ENCODE measurements around the gene KATNIP. TPM values are rescaled to one million over a fixed set of nuclear protein-coding genes. Genes with fewer than 3 reads are reported as not detected.
A peak's percentile ranks its signal among the peaks of the same experiment; 100 is the strongest.

KATNIP gene
- polyA plus RNA-seq, 1 experiment: 21.2 TPM

DNA sequence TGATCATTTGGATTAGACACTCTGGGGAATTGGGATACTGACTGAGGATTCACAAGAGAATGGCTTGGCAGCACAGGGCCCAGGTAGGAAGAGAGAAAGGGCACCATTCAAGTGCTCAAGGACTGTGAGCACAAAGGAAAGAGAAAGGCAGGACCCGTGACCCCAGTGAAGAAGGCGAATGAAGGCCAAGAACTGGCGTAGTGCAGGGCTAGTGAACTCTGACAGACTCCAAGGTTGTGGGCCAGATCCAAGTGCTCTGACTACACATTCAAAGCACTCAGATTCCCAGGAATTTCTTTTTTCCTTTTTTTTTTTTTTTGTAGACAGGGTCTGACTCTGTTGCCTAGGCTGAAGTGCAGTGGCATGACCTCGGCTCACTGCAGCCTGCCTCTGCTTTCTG is 5.3 kb upstream of the KATNIP start:
- DNase-seq (ENCODE audit: low read depth, low spot score): no peak
- Histone ChIP-seq H3K4me3 (ENCODE audit: low read depth, low read length) (no peak overlapping the region), H3K9me3 (ENCODE audit: control insufficient read depth, insufficient read depth, low read length) (no peaks in the 10 kb centered on the region; the same call in 1 of the 2 replicates), H3K27me3 (ENCODE audit: control insufficient read depth, insufficient read depth, low read length) (no peaks in the 10 kb centered on the region), H3K27ac (ENCODE audit: low read depth, low read length) (no peak overlapping the region)
- TF ChIP-seq, protein P1, sequence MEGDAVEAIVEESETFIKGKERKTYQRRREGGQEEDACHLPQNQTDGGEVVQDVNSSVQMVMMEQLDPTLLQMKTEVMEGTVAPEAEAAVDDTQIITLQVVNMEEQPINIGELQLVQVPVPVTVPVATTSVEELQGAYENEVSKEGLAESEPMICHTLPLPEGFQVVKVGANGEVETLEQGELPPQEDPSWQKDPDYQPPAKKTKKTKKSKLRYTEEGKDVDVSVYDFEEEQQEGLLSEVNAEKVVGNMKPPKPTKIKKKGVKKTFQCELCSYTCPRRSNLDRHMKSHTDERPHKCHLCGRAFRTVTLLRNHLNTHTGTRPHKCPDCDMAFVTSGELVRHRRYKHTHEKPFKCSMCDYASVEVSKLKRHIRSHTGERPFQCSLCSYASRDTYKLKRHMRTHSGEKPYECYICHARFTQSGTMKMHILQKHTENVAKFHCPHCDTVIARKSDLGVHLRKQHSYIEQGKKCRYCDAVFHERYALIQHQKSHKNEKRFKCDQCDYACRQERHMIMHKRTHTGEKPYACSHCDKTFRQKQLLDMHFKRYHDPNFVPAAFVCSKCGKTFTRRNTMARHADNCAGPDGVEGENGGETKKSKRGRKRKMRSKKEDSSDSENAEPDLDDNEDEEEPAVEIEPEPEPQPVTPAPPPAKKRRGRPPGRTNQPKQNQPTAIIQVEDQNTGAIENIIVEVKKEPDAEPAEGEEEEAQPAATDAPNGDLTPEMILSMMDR (IDR thresholded peaks at IDR 0.05; ENCODE audit: low read depth, low read length): no peak
- POLR2A ChIA-PET: interaction anchor here (0.7 kb wide), 2 partner anchors 62 to 95 kb away, joined by 4 to 6 read pairs; no protein-coding TSS in a partner anchor
- CTCF ChIA-PET: no interaction called here

DNA sequence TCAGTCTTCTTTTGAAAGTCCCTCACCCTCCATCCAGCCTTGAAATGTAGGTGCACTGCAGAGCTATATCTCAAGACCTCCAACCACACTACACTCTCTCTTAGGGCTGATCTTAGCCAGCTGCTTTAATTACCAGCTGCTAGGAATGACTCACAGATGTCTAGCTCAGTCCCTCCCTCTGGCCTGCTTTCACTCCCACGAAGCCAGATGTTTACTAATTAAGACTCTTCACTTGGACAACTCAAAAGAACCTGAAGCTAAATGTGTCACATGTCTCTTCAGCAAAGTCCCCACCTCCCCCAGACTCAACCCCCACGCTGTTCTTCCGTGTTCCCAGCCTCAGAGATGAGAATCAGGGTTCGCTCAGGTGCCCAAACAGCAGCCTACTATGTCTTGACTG is 2.8 kb upstream of the KATNIP start:
- TF ChIP-seq, protein P1 (IDR thresholded peaks at IDR 0.05; ENCODE audit: low read depth, low read length): no peak
- peak; percentile 36 for DNase-seq (ENCODE audit: low read depth, low spot score)
- Histone ChIP-seq H3K9me3 (ENCODE audit: control insufficient read depth, insufficient read depth, low read length) (no peaks in the 10 kb centered on the region; the same call in 1 of the 2 replicates), H3K27me3 (ENCODE audit: control insufficient read depth, insufficient read depth, low read length) (no peaks in the 10 kb centered on the region), H3K4me3 (ENCODE audit: low read depth, low read length) (no peak overlapping the region), H3K27ac (ENCODE audit: low read depth, low read length) (no peak overlapping the region)
- POLR2A ChIA-PET: no interaction called here
- CTCF ChIA-PET: no interaction called here

DNA sequence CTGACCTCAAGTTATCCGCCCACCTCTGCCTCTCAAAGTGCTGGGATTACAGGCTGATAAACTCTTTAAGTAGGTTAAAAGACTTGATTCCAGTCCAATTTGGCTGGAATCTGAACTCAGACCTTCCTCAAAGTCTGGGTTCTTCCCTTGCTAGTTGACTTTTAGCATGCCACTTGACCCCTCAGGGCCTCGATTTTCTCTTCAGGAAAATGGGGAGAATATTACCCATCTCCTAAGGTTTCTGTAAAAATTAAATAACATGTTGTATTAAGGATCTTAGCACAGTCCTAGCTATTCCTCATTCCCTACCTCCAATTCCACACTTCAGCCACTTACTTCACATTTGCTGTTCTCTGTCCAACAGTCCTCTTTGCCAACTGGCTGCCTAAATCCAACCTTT is 2.1 kb upstream of the KATNIP start:
- Histone ChIP-seq H3K27me3 (ENCODE audit: control insufficient read depth, insufficient read depth, low read length) (no peaks in the 10 kb centered on the region), H3K27ac (ENCODE audit: low read depth, low read length) (no peak overlapping the region), H3K9me3 (ENCODE audit: control insufficient read depth, insufficient read depth, low read length) (no peaks in the 10 kb centered on the region; the same call in 1 of the 2 replicates), H3K4me3 (ENCODE audit: low read depth, low read length) (no peak overlapping the region)
- DNase-seq (ENCODE audit: low read depth, low spot score): no peak
- TF ChIP-seq, protein P1 (IDR thresholded peaks at IDR 0.05; ENCODE audit: low read depth, low read length): no peak
- ChIA-PET CTCF (interaction anchor here (1.4 kb wide), 1 partner anchor 92 kb away, joined by 4 read pairs; no protein-coding TSS in a partner anchor), POLR2A (no interaction called here)

DNA sequence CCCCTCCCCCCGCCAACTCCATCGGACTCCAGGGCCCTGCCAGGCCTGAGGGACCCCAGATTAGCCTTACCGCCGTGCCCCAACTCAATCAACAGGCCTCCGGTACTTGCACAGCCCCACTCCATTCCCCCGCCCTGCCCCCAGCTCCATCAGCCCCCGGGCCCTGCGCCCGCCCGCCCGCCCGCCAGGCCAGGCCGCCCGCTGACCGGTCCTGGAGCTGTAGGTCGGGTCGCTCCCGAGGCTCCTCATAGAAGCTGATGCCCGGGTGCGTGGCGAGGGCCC is 539 bp upstream of the KATNIP start:
- CTCF ChIA-PET: interaction anchor here (0.6 to 1.4 kb wide), 3 partner anchors 91 to 521 kb away, joined by 3 to 7 read pairs (median 4); no protein-coding TSS in a partner anchor
- H3K9me3 ChIP-seq (ENCODE audit: control insufficient read depth, insufficient read depth, low read length): no peaks in the 10 kb centered on the region; the same call in 1 of the 2 replicates
- TF ChIP-seq, protein P1 (IDR thresholded peaks at IDR 0.05; ENCODE audit: low read depth, low read length): no peak
- H3K27ac ChIP-seq (ENCODE audit: low read depth, low read length): peak overlapping the region; percentile 25
- POLR2A ChIA-PET: interaction anchor here (0.6 to 1.4 kb wide), 5 partner anchors 9 to 76 kb away, joined by 3 to 4 read pairs (median 3); no protein-coding TSS in a partner anchor
- H3K27me3 ChIP-seq (ENCODE audit: control insufficient read depth, insufficient read depth, low read length): no peaks in the 10 kb centered on the region
- H3K4me3 ChIP-seq (ENCODE audit: low read depth, low read length): peak overlapping the region; percentile 94
- no peak for DNase-seq (ENCODE audit: low read depth, low spot score)

DNA sequence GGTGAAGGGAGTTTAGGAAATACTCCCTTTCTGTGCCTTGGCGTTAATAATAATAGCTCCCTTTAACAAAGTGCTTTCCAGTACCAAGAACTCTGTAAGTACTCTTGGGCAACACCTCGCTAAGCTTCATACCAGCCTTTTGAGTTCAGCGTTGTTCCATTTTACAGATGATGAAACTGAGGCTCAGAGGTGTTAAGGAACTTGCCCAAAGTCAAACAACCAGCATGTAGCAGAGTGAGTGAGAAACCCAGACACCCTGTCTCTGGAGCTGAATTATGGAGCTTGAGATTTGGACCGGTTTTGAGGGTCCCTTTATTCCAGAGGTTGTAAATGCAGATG is 607 bp downstream of the KATNIP start:
- ChIA-PET POLR2A (interaction anchor here (0.6 kb wide), 1 partner anchor 37 kb away, joined by 3 read pairs; no protein-coding TSS in a partner anchor), CTCF (interaction anchor here (1.1 kb wide), 1 partner anchor 89 kb away, joined by 5 read pairs; no protein-coding TSS in a partner anchor)
- Histone ChIP-seq H3K27me3 (ENCODE audit: control insufficient read depth, insufficient read depth, low read length) (no peaks in the 10 kb centered on the region), H3K4me3 (ENCODE audit: low read depth, low read length) (peak overlapping the region; percentile 99), H3K27ac (ENCODE audit: low read depth, low read length) (peak overlapping the region; percentile 71), H3K9me3 (ENCODE audit: control insufficient read depth, insufficient read depth, low read length) (no peaks in the 10 kb centered on the region; the same call in 1 of the 2 replicates)
- TF ChIP-seq, protein P1 (IDR thresholded peaks at IDR 0.05; ENCODE audit: low read depth, low read length): no peak
- DNase-seq (ENCODE audit: low read depth, low spot score): no peak
